ENCODE results near the gene FAM118A.
"Not testable (repeated sequence)": the region's sequence is repeated elsewhere in the genome, so short reads cannot be mapped to it uniquely, and the experiment has no call there.

FAM118A gene

DNA sequence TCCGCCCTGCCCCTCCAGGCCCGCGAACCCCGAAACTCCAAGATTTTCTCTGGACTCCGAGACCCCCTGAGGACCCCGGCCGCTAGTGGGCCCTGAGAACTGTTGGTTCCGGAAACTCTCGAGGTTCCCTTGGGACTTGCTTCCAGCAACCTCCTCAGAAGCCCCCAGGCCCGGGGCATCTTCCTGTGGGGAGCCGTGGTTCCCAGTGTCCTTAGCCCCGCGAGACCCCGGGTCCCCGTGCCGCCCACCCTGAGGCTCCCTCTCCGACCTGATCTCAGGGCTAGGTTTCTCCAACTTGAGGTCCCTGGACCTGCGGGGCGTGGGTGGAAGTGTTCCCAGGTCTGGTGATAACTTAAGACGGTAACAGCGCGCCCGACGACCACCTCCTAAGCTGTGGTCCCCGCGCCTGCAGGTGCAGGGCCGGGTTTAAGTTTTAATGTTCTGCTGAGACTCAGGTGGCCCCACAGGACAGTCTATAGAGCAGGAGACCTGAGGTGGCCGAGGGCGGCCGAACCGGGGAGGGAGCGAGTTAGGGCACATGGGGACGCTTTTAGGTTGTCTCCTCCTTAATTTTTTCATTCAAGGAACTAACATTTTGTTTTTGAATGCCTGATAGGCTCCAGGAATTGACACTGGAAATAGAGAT is 720 bp downstream of the FAM118A start:
- no peak for DNase-seq (ENCODE audit: low spot score)

- DNase-seq (ENCODE audit: low spot score) = no peak
These were observed 1.3 kb downstream of the FAM118A start for GRCh38 chr22:45310977-45311531.

DNA sequence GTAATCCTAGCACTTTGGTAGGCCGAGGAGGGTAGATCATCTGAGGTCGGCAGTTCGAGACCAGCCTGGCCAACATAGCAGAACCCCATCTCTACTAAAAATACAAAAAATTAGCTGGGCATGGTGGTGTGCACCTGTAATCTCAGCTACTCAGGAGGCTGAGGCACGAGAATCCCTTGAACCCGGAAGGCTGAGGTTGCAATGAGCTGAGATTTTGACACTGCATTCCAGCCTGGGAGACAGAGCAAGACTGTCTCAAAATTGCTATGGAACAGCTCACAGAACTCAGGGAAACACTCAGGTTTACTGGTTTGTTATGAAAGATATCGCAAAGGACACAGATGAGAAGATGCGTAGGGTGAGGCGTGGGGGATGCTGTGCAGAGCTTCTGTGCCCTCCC is 2.7 kb downstream of the FAM118A start:
- DNase-seq (ENCODE audit: low spot score) = no peak

DNA sequence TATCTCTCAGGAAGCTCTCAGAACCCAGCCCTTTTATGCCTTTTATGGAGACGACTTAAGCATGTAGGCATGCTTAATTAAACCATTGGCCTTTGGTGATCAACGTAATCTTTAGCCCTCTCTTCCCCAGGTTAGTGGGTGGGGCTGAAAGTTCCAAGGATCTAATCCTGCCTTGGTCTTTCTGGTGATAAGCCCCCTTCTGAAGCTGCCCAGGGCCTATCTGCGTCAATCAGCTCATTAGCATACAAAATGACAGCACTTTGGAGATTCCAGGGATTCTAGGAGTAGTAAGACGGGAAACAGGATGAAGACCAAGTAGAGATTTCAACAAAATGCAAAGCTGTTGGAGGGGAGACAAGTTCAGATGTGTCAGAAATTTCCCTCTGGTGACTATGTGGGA is 3.1 kb downstream of the FAM118A start:
- DNase-seq (ENCODE audit: low spot score) = no peak

DNA sequence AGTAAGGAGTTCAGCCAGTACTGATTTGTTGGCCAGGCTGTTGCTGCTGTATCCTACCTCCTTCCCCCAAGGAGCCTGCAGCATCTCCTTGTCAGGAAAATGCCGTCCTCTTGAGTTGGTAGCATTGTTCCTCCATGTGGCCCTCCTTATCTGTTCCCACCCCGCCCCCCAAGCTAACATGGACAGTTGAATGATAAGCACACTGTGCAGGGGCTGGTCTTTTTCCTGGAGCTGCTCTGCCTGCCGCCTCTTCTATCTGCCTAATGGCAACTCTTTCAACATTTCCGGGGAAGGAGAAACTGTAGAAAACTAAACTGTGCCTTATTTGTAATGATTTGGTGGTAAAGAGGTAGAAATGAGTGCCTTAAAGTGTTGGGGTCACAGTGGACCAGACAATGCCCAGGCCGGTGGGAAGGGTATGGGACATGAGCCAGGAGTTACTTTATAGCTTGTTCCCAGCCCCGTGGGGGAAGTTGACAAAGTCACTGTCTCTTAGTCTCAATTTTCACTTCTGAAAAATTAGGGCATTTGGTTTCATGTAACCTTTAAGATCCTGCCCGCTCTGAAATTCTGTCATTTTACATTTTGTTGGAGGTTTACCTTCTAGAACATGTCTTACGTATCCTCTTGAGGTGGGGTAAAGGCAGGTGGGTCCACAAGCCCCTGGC is 4.5 kb downstream of the FAM118A start:
- no peak for DNase-seq (ENCODE audit: low spot score)

- no peak for DNase-seq (ENCODE audit: low spot score)
These were observed 5.1 kb downstream of the FAM118A start for GRCh38 chr22:45314786-45315185.

DNA sequence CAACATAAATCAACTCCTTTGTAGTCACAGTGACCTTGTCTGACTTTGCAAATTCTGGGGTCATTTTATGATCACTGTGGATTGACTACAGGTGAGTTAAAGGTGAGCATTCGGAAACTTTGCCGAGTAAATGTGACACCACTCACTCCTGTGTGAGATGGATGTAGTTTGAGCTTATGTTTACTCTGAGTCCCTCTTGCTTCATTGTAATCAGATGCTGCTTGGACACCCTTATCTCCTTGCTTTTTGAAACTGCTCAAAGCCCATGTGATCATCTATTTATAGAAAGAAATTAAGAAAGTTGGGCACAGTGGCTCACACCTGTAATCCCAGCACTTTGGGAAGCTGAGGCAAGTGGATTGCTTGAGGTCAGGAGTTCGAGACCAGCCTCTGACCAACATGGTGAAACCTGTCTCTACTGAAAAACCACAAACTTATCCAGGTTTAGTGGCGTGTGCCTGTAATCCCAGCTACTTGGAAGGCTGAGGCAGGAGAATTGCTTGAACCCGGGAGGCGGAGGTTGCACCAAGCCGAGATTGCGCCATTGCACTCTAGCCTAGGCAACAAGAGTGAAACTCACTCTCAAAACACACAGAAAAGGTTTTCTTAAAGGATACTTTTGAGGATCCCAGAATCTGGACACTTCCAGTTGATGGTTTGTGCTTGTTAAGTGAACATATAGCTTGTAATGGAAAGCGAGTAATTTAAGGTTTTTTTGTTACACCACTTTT is 7.2 kb downstream of the FAM118A start:
- no peak for DNase-seq (ENCODE audit: low spot score)

GRCh38 chr22:45317551-45318167 is 7.9 kb downstream of the FAM118A start:
- DNase-seq (ENCODE audit: low spot score) = no peak

GRCh38 chr22:45318168-45318557 is 8.4 kb downstream of the FAM118A start:
- DNase-seq (ENCODE audit: low spot score) = peak; percentile 89

- DNase-seq (ENCODE audit: low spot score) = no peak
These were observed 9.0 kb downstream of the FAM118A start for GRCh38 chr22:45318558-45319323.

GRCh38 chr22:45319324-45319685 is 9.6 kb downstream of the FAM118A start:
- DNase-seq (ENCODE audit: low spot score) = no peak

DNA sequence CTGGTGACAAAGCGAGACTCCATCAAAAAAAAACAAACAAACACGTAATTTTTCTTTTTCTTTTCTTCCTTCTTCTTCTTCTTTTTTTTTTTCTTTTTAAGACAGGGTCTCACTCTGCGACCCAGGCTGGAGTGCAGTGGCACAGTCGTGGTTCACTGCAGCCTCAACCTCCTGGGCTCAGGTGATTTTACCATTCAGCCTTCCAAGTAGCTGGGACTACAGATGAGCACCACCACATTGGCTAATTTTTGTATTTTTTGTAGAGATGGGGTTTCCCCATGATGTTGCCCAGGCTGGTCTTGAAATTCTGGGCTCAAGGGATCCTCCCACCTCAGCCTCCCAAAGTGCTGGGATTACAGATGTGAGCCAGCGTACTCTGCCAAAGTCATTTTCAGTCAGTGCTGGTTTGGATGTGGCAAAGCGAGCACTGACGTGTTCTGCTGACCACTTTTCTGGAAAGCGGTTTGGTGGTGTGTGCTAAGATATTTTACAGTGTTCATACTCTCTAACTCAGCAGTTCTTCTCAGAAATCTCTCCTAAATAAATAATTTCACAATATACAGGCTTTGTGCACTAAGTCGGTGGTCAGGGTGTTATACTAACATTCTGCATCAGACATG is 10.7 kb downstream of the FAM118A start:
- DNase-seq (ENCODE audit: low spot score) = no peak

DNA sequence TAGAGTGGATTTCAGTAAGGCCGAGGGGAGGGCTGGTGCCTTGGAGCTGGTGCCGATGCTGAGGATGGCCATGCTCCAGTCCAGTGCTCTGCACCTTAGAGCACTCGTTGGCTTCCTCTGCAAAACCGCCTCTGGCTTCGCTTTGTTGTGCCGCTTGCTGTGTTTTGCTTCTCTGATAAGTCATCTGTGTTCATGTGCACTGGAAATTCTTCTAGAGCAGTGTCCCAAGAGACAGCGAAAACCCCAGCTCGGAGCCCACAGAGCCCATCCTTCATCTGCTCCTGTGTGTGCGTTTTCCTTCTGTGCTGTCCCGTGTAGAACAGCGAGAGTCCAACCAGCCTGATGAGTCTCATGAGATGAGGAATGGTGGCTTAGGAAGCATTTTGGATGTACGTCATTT is 12.1 kb downstream of the FAM118A start:
- peak; percentile 15 for DNase-seq (ENCODE audit: low spot score)

DNA sequence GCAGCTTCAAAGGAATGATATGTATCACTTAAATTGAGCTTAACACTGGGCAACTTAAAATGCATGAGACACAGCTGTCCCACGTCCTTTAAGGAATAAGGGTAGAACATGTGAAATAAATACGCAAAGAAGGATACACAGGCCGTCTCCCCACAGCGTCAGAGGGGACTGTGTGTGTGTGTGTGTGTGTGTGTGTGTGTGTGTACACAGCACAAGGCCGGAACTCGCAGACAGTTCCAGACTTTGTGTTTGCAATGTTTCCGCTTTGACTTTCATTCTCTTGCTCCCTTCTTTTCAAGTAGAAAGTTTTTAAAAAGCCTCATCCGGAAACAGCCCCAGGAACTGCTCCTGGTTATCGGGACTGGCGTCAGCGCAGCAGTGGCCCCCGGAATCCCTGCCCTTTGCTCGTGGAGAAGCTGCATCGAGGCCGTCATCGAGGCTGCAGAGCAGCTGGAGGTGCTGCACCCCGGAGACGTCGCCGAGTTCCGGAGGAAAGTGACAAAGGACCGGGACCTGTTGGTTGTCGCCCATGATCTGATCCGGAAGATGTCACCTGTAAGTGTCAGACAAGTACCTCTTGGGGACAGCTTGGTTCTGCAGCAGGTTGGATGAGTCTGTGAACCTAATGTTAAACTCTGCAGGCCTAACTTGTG is 13.3 kb downstream of the FAM118A start:
- DNase-seq (ENCODE audit: low spot score) = no peak

DNA sequence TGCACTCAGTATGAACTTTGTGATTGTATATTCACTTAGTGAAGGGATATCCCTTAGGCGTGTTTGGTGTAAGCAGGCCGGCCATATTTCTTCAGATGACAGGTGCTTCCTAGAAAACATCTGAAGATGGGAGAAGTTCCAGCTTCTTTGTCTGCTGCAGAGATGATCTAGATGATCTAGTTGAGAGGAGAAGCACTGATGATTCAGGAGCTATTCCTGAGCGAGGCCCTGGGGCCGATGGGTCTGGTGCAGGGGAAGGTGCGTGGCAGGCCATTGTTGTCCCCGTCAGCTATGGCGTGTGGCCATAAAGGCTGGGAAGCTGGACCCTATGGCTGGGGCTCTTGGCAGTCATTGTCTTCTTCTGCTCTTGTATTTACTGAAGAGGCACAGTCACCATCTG is 14.0 kb downstream of the FAM118A start:
- DNase-seq (ENCODE audit: low spot score) = no peak

- no peak for DNase-seq (ENCODE audit: low spot score)
These were observed 14.6 kb downstream of the FAM118A start for GRCh38 chr22:45324311-45324711.

DNA sequence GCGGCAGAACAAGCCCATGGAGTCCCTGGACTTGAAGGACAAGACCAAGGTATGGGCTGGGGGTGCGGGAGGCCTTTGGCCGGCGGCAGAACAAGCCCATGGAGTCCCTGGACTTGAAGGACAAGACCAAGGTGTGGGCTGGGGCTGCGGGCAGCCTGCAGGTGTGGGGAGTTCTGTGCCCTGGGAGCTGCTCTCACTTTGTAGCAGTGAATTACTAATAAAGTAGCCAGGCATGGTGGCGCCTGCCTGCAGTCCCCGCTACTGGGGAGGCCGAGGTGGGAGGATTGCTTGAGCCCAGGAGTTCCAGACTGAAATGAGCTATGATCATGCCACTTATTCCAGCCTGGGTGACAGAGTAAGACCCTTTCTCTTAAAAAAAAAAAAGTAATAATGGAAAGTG is 18.5 kb downstream of the FAM118A start:
- DNase-seq (ENCODE audit: low spot score) = not testable (repeated sequence)

DNA sequence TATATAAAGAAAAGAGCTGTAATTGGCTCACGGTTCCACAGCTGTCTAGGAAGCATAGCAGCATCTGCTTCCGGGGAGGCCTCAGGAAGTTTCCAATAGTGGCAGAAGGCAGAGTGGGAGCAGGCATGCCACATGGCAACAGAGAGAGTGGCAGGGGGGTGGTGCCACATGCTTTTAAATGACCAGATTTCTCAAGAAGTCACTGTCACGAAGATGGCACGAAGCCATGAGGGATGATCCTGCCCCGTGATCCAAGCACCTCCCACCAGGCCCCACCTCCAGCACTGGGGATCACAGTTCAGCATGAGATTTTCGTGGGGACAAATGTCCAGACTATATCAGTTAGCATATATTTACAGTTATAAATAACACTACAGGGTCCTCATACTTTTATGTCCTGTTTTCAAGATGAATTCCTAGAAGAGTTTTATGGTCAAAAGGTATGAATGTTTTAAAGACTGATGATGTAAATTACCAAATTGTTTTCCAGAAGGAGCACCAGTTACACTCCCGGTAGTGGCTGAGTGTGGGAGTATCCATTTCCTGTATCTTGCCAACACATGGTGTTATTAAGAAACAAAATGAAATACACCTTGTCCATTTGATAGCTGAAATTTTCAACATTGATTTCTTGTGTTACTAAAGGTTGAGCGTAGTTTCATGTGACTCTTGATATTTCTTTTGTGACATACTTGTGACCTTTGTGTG is 19.2 kb downstream of the FAM118A start:
- no peak for DNase-seq (ENCODE audit: low spot score)

DNA sequence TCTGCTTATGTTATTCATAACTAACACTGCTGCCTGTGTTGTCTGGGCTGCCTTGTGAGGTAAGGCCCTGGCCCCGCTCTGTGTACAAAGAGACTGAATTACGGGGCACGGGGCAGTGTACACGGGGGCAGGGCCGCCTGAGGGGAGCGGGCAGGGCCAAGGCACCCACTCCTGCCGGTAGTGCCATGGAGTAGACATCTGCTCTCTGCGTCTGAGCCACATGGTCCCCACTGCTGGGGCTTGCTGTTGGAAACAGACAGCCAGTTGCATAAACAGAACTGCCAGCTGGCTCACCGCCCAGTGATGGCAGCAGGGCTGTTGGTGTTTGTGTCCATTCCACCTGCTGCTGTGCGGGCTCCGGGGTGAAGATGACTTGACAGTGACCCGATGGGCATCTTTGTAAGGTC is 19.8 kb downstream of the FAM118A start:
- no peak for DNase-seq (ENCODE audit: low spot score)

DNA sequence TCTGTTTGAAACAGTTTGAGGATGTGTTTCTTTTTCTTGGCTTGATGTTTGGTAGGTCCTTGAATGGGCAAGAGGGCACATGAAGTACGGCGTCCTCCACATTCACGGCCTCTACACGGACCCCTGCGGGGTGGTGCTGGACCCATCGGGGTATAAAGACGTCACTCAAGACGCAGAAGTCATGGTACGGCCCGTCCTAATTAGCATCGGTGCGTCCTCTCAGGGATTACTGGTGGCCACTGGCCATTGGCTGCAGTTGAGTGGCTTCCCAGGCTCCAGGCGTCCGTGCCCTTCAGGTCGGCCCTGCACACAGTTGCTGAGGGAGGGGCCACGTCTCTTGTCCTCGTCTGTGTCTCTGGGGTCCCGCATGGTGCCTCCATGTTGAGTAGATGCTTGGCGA is 20.8 kb downstream of the FAM118A start:
- DNase-seq (ENCODE audit: low spot score) = no peak
